HG03354 (cell line): ENCODE results near the gene RANBP17.

Source experiments
- ATAC-seq: cut with Tn5 transposase; IDR thresholded peaks from one replicate; pipeline ENCODE4 v1.9.1; 2021; ENCODE audit warnings: mild to moderate bottlenecking; ENCODE audit not compliant: unreplicated experiment, poor library complexity, severe bottlenecking

RANBP17 gene

GRCh38 chr5:171335616-171336015 is 473.8 kb downstream of the RANBP17 start:
- no peak for ATAC-seq

GRCh38 chr5:171336521-171337209 is 474.8 kb downstream of the RANBP17 start:
- ATAC-seq: no peak

- no peak for ATAC-seq
Observed at GRCh38 chr5:171337210-171337569, 475.4 kb downstream of the RANBP17 start.

GRCh38 chr5:171340042-171340441 is 478.2 kb downstream of the RANBP17 start:
- no peak for ATAC-seq

- no peak for ATAC-seq
Observed at GRCh38 chr5:171340491-171340890, 478.7 kb downstream of the RANBP17 start.

- ATAC-seq: no peak
Observed at GRCh38 chr5:171342362-171343111, 480.7 kb downstream of the RANBP17 start.

GRCh38 chr5:171344936-171345608 is 483.3 kb downstream of the RANBP17 start:
- ATAC-seq: no peak
